IMR-90 (cell line): ENCODE data around the gene LAIR2. TPM values are rescaled to one million over a fixed set of nuclear protein-coding genes. Genes with fewer than 3 reads are reported as not detected.

ENCODE experiments used
- ATAC-seq: fragments of 200-7000 bp; cut with Tn5 transposase; 2 replicates; pipeline ENCODE4 v1.9.1; 2020; ENCODE audit warnings: low read depth, mild to moderate bottlenecking, moderate library complexity
- BruUV-seq: library from RNA; stranded (reverse); fragments of 400-500 nt; replicated peaks from 2 replicates; lab custom pipeline; 2021; lab: Mats Ljungman, UMichigan
- CTCF ChIA-PET: fragments of 300-600 bp; formaldehyde crosslinking; extraction: SDS; loops from one replicate; lab custom pipeline; 2021; ENCODE audit warnings: antibody characterized with exemption; lab: Yijun Ruan, JAX
- POLR2A ChIA-PET: fragments of 300-600 bp; sonication (Branson Sonifier 250); formaldehyde crosslinking; loops from one replicate; lab custom pipeline; 2022; ENCODE audit warnings: antibody characterized with exemption; ENCODE audit not compliant: unreplicated experiment; lab: Charles Lee
- DNase-seq: peaks from one replicate; pipeline ENCODE4 v3.0.0; 2013
- H2AFZ ChIP-seq: replicated peaks from 2 replicates; pipeline ENCODE3; 2013; ENCODE audit warnings: low read length, mild to moderate bottlenecking; ENCODE audit not compliant: poor library complexity
- H2AK5ac ChIP-seq: 2 replicates; pipeline ENCODE4 v1.6.1; 2013; ENCODE audit warnings: low read depth, low read length, inconsistent platforms
- H2AK9ac ChIP-seq: replicated peaks from 2 replicates; pipeline ENCODE3; 2013; ENCODE audit warnings: mild to moderate bottlenecking, low read depth, low read length, moderate library complexity; ENCODE audit not compliant: poor library complexity
- H2BK120ac ChIP-seq: 2 replicates; pipeline ENCODE4 v1.6.1; 2013; ENCODE audit warnings: low read depth, low read length, inconsistent platforms
- H2BK15ac ChIP-seq: 3 replicates; pipeline ENCODE4 v1.6.1; 2013; ENCODE audit warnings: low read depth, low read length, inconsistent platforms
- H2BK20ac ChIP-seq: 2 replicates; pipeline ENCODE4 v1.6.1; 2013; ENCODE audit warnings: low read depth, mild to moderate bottlenecking, inconsistent platforms, low read length, moderate library complexity
- H2BK5ac ChIP-seq: 2 replicates; pipeline ENCODE4 v1.6.1; 2013; ENCODE audit warnings: mild to moderate bottlenecking, low read depth, low read length, inconsistent platforms; ENCODE audit not compliant: poor library complexity, severe bottlenecking
- H3K14ac ChIP-seq: replicated peaks from 2 replicates; pipeline ENCODE4 v1.6.1; 2013; ENCODE audit warnings: low read depth, low read length, inconsistent platforms
- H3K18ac ChIP-seq: 2 replicates; pipeline ENCODE4 v1.6.1; 2013; ENCODE audit warnings: low read depth, low read length, control low read depth
- H3K23ac ChIP-seq: 2 replicates; pipeline ENCODE4 v1.6.1; 2013; ENCODE audit warnings: low read depth, low read length, inconsistent platforms
- H3K27ac ChIP-seq: 2 replicates; pipeline ENCODE4 v1.5.1; 2013; ENCODE audit warnings: mild to moderate bottlenecking, control low read depth, low read length; ENCODE audit not compliant: insufficient read depth
- H3K27me3 ChIP-seq: 2 replicates; pipeline ENCODE4 v1.6.1; 2013; ENCODE audit warnings: low read length; ENCODE audit not compliant: control insufficient read depth, insufficient read depth
- H3K36me3 ChIP-seq: 2 replicates; pipeline ENCODE4 v1.6.1; 2013; ENCODE audit warnings: low read length, mixed read lengths; ENCODE audit not compliant: control insufficient read depth, insufficient read depth
- H3K4ac ChIP-seq: 2 replicates; pipeline ENCODE4 v1.6.1; 2013; ENCODE audit warnings: low read depth, low read length, inconsistent platforms
- H3K4me1 ChIP-seq: 2 replicates; pipeline ENCODE4 v1.6.1; 2013; ENCODE audit warnings: low read length, mixed read lengths; ENCODE audit not compliant: control insufficient read depth, insufficient read depth
- H3K4me2 ChIP-seq: 2 replicates; pipeline ENCODE4 v1.6.1; 2013; ENCODE audit warnings: low read depth, mild to moderate bottlenecking, control low read depth, low read length, moderate library complexity
- H3K4me3 ChIP-seq: 2 replicates; pipeline ENCODE4 v1.5.1; 2013; ENCODE audit warnings: low read depth, mild to moderate bottlenecking, control low read depth, low read length, moderate library complexity; ENCODE audit not compliant: insufficient read depth
- H3K56ac ChIP-seq: 2 replicates; pipeline ENCODE4 v1.6.1; 2013; ENCODE audit warnings: low read length, inconsistent platforms; ENCODE audit not compliant: insufficient read depth; ENCODE audit errors: extremely low read depth
- H3K79me1 ChIP-seq, 2 experiments: 2 replicates each; pipeline ENCODE4 v1.6.1; 2013; ENCODE audit warnings: low read length in 2 of 2, inconsistent platforms in 1 of 2, low read depth in 1 of 2
- H3K9ac ChIP-seq: 2 replicates; pipeline ENCODE4 v1.6.1; 2013; ENCODE audit warnings: low read depth, low read length, control low read depth
- H3K9me1 ChIP-seq: 2 replicates; pipeline ENCODE4 v1.6.1; 2013; ENCODE audit warnings: low read length, inconsistent platforms; ENCODE audit not compliant: insufficient read depth
- H3K9me3 ChIP-seq: 2 replicates; pipeline ENCODE4 v1.6.1; 2013; ENCODE audit warnings: low read length; ENCODE audit not compliant: control insufficient read depth, insufficient read depth
- H4K20me1 ChIP-seq: 2 replicates; pipeline ENCODE4 v1.6.1; 2013; ENCODE audit warnings: low read length, inconsistent platforms; ENCODE audit not compliant: insufficient read depth
- H4K5ac ChIP-seq: 2 replicates; pipeline ENCODE4 v1.6.1; 2013; ENCODE audit warnings: mild to moderate bottlenecking, low read depth, low read length, control low read depth
- H4K8ac ChIP-seq, 2 experiments: 2 replicates each; pipeline ENCODE4 v1.6.1; 2013; ENCODE audit warnings: low read depth in 2 of 2, low read length in 2 of 2, control low read depth in 1 of 2, inconsistent platforms in 1 of 2
- H4K91ac ChIP-seq: 2 replicates; pipeline ENCODE4 v1.6.1; 2013; ENCODE audit warnings: low read depth, low read length, inconsistent platforms; ENCODE audit not compliant: insufficient read depth
- BHLHE40 ChIP-seq: fragments of 150-350 bp; IDR thresholded peaks from 2 replicates; pipeline ENCODE4 v1.6.1; 2016; ENCODE audit warnings: mild to moderate bottlenecking, low read depth, low read length
- CEBPB ChIP-seq: IDR thresholded peaks from 2 replicates; pipeline ENCODE4 v1.6.1; 2012; ENCODE audit warnings: low read depth, low read length, improper control_type of control experiment
- CHD1 ChIP-seq: IDR thresholded peaks from 2 replicates; pipeline ENCODE4 v1.6.1; 2012; ENCODE audit warnings: low read depth, low read length, improper control_type of control experiment
- CTCF ChIP-seq: conservative IDR thresholded peaks from 2 replicates; pipeline ENCODE4 v1.5.1; 2012; ENCODE audit warnings: mild to moderate bottlenecking, low read depth, low read length, improper control_type of control experiment
- ELK1 ChIP-seq: fragments of 150-350 bp; IDR thresholded peaks from 2 replicates; pipeline ENCODE4 v1.6.1; 2016; ENCODE audit warnings: low read depth, mild to moderate bottlenecking, low read length, moderate library complexity, borderline replicate concordance
- FOS ChIP-seq: fragments of 150-350 bp; IDR thresholded peaks from 2 replicates; pipeline ENCODE4 v1.6.1; 2016; ENCODE audit warnings: low read depth, low read length
- MAFK ChIP-seq: IDR thresholded peaks from 2 replicates; pipeline ENCODE4 v1.6.1; 2012; ENCODE audit warnings: low read depth, low read length, improper control_type of control experiment
- MAZ ChIP-seq: IDR thresholded peaks from 2 replicates; pipeline ENCODE4 v1.6.1; 2012; ENCODE audit warnings: low read depth, mild to moderate bottlenecking, low read length, improper control_type of control experiment, moderate library complexity, borderline replicate concordance
- MXI1 ChIP-seq: IDR thresholded peaks from 2 replicates; pipeline ENCODE4 v1.6.1; 2012; ENCODE audit warnings: low read depth, mild to moderate bottlenecking, low read length, moderate library complexity, borderline replicate concordance
- NFE2L2 ChIP-seq: fragments of 150-350 bp; IDR thresholded peaks from 2 replicates; pipeline ENCODE4 v1.6.1; 2016; ENCODE audit warnings: low read depth, mild to moderate bottlenecking, low read length
- POLR2A ChIP-seq: IDR thresholded peaks from 2 replicates; pipeline ENCODE4 v1.6.1; 2012; ENCODE audit warnings: mild to moderate bottlenecking, low read depth, low read length
- RAD21 ChIP-seq: IDR thresholded peaks from 2 replicates; pipeline ENCODE4 v1.6.1; 2012; ENCODE audit warnings: low read length, improper control_type of control experiment
- RCOR1 ChIP-seq: IDR thresholded peaks from 2 replicates; pipeline ENCODE4 v1.6.1; 2012; ENCODE audit warnings: mild to moderate bottlenecking, low read length, improper control_type of control experiment; ENCODE audit not compliant: insufficient replicate concordance
- RFX5 ChIP-seq: IDR thresholded peaks from 2 replicates; pipeline ENCODE4 v1.8.0; 2012; ENCODE audit warnings: low read depth, mild to moderate bottlenecking, low read length, moderate library complexity
- USF2 ChIP-seq: fragments of 150-350 bp; IDR thresholded peaks from 2 replicates; pipeline ENCODE4 v1.6.1; 2017; ENCODE audit warnings: mild to moderate bottlenecking, antibody characterized with exemption, low read length, low read depth
- WGBS, 2 experiments: methylation state at CpG; one replicate each; pipeline versions ENCODE4 v1.1.5 to v1.1.7; 2013; ENCODE audit warnings: missing lambda C conversion rate in 2 of 2; ENCODE audit not compliant: insufficient read length in 1 of 2; ENCODE audit errors: extremely low coverage in 2 of 2; 5-methylcytosine and 5-hydroxymethylcytosine counted together
- dilution Hi-C: fragments of 300-500 bp; cut with HindIII; formaldehyde crosslinking; loops from one replicate; pipeline ENCODE4 v1.14.3; 2018; ENCODE audit warnings: low sequenced_read_pairs; ENCODE audit not compliant: unreplicated experiment
- in situ Hi-C: fragments of 300-500 bp; cut with MboI; formaldehyde crosslinking; loops from 3 replicates; pipeline ENCODE4 v1.14.3; 2019; ENCODE audit warnings: low sequenced_read_pairs, inconsistent platforms, mixed read lengths
- intact Hi-C: fragments of 100-400 bp; cut with micrococcal nuclease; formaldehyde crosslinking; loops from 2 replicates; pipeline ENCODE4 v1.10.0; 2022
- polyA plus RNA-seq, 3 experiments: library from polyadenylated mRNA; depleted of rRNA; stranded (reverse); fragments of >200 nt; gene quantifications; 2 replicates each; pipeline ENCODE4 v1.2.3, GENCODE V29; 2012; ENCODE audit warnings: low replicate concordance in 1 of 3
- total RNA-seq: library from RNA; depleted of rRNA; stranded (reverse); fragments of >200 nt; gene quantifications from 2 replicates; pipeline ENCODE4 v1.2.3, GENCODE V29; 2012

LAIR2 gene
- total and polyA plus RNA-seq, 2 of the 4 experiments (the other 2 are of a cell fraction) = not detected

- no peak overlapping the region for H2AK5ac ChIP-seq
- no peaks in the 10 kb centered on the region for H3K4me1 ChIP-seq
- no peaks in the 10 kb centered on the region for H4K20me1 ChIP-seq
- H3K4ac ChIP-seq = no peak overlapping the region
- no peak overlapping the region for H3K4me2 ChIP-seq
- no peak overlapping the region for H2BK5ac ChIP-seq
- no peak overlapping the region for H3K4me3 ChIP-seq
- no peaks in the 10 kb centered on the region for H3K36me3 ChIP-seq
- peaks cover 44% of the 10 kb centered on the region for H3K9me3 ChIP-seq
- no peak overlapping the region for H3K14ac ChIP-seq
- H2AK9ac ChIP-seq = no peak overlapping the region
- H3K79me1 ChIP-seq = no peaks in the 10 kb centered on the region
- no peak overlapping the region for H3K27ac ChIP-seq
- H3K9me1 ChIP-seq = no peaks in the 10 kb centered on the region
- no peak for ATAC-seq
- no TSS peak for BruUV-seq
- intact Hi-C loops (no loop called here), dilution Hi-C loops (no loop called here), in situ Hi-C loops (no loop called here)
- no peak overlapping the region for H4K8ac ChIP-seq
- ChIA-PET POLR2A (no interaction called here), CTCF (no interaction called here)
- no peak overlapping the region for H3K56ac ChIP-seq
- no peak overlapping the region for H2BK20ac ChIP-seq
- no peak for DNase-seq
- WGBS, 2 experiments = no CpG with 5 or more reads among the region's 6 CpGs
- H3K18ac ChIP-seq = no peak overlapping the region
- no peak overlapping the region for H2BK15ac ChIP-seq
- no peak overlapping the region for H3K9ac ChIP-seq
- no peak overlapping the region for H4K5ac ChIP-seq
- no peak overlapping the region for H2AFZ ChIP-seq
- no peak for TF ChIP-seq MAZ
- TF ChIP-seq CTCF = no peak
- no peak for TF ChIP-seq NFE2L2
- TF ChIP-seq USF2 = no peak
- no peak for TF ChIP-seq MAFK
- no peak for TF ChIP-seq BHLHE40
- TF ChIP-seq FOS = no peak
- no peak for TF ChIP-seq RAD21
- TF ChIP-seq ELK1 = no peak
- no peak for TF ChIP-seq POLR2A
- TF ChIP-seq RCOR1 = no peak
- TF ChIP-seq RFX5 = no peak
- no peak for TF ChIP-seq CHD1
- TF ChIP-seq CEBPB = no peak
- no peak for TF ChIP-seq MXI1
- H3K23ac ChIP-seq = no peak overlapping the region
- no peaks in the 10 kb centered on the region for H3K27me3 ChIP-seq
- H4K91ac ChIP-seq = no peak overlapping the region
- no peak overlapping the region for H2BK120ac ChIP-seq
Measured at GRCh38 chr19:54551293-54551692, 48.7 kb downstream of the LAIR2 start.
